Right lung (tissue), 5 donors: ENCODE measurements around the gene NKG7. TPM values are rescaled to one million over a fixed set of nuclear protein-coding genes. Genes with fewer than 3 reads are reported as not detected.
A peak's percentile ranks its signal among the peaks of the same experiment; 100 is the strongest.

Experiments
- DNase-seq, 2 donors: peaks; one replicate each; pipeline ENCODE4 v3.0.0-alpha.2; 2013
- polyA plus RNA-seq, 5 donors: library from polyadenylated mRNA; unstranded; fragments of 120-200 nt; gene quantifications; one replicate each; pipeline versions ENCODE4 v1.2.1 to v1.2.3, GENCODE V29; 2013; ENCODE audit warnings: inconsistent platforms in 1 of 5, low replicate concordance in 1 of 5; ENCODE audit not compliant: insufficient read length in 5 of 5, insufficient read depth in 1 of 5

Gene NKG7
- polyA plus RNA-seq, 5 donors: 3.2 to 8.0 (median 5.7) TPM

DNA sequence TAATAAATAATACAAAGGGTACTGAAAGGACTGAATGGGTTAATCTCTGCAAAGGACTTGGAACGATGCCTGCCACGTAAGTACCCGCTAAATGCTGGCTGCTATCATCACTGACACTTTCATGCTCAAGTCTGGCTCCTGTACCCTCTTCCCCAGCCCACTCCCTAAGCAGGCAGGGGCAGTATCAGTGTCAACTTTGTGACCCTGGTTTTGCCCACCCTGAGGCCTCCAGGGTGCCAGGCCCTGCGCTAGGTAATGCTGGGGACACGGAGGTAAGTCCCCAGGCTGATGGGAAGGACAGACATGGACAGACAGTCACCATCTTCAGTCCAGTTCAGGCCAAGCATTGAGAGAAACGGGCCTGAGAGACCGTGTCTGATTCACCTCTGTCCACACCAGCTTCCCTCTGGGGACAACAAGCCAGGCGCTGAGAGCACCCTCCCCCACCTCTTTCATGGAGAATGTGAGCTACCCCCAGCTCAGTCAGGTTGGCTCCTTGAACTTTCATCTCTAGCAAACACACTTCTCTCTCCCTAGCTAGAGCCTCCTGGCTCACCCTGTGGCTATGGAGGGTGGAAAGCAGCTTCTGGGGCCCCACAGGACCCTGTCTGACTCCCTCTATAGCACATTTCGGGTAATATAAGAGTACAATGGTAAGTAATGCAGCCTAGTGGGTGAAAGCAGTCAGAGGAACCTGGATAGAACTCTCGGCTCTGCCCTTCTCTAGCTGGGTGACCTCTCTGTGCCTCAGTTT, 7.1 kb downstream of the NKG7 start:
- DNase-seq: peak; percentile 19 to 25

DNA sequence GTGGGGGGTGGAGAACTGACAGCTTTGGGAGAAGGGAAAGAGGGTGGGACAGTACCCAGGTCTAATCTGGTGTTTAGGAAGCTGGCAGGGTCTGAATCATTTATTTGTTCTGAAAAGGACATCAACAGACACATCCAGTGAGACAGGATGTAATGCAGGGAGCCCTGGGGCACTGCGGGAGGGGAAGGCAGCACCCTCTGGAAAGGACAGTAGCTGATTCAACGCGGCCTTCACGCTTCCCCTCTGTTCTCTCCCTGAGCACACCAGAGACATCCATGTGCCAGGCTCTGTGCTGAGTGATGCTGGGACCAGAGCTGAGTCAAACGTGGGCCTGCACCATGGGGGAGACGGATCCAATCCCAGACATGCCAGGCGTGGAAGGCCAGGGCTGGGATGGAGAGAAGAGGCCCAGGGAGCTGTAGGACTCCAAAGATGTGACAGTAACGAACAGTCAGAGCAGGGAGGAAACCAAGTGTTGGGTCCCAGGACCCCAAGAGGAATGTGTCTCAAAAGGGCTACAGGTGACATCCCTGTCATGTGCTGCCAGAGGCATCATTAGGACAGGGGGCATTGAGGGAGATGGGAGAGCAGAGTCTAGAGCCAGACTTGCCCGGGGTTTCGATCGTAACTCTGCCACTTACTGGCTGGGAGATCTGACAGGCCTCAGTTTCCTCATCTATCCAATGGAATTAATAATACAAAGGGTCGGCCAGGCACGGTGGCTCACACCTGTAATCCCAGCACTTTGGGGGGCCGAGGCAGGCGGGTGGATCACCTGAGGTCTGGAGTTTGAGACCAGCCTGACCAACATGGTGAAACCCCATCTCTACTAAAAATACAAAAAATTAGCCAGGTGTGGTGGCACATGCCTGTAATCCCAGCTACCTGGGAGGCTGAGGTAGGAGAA, 8.0 kb downstream of the NKG7 start:
- DNase-seq: no peak

GRCh38 chr19:51361239-51361638, 11.2 kb downstream of the NKG7 start:
- DNase-seq: no peak

GRCh38 chr19:51359294-51359693, 13.2 kb downstream of the NKG7 start:
- DNase-seq: no peak

GRCh38 chr19:51357952-51358351, 14.5 kb downstream of the NKG7 start:
- no peak for DNase-seq

GRCh38 chr19:51356159-51356801, 16.2 kb downstream of the NKG7 start:
- no peak for DNase-seq

- DNase-seq: no peak
These were observed 17.7 kb downstream of the NKG7 start for GRCh38 chr19:51354742-51355148.

DNA sequence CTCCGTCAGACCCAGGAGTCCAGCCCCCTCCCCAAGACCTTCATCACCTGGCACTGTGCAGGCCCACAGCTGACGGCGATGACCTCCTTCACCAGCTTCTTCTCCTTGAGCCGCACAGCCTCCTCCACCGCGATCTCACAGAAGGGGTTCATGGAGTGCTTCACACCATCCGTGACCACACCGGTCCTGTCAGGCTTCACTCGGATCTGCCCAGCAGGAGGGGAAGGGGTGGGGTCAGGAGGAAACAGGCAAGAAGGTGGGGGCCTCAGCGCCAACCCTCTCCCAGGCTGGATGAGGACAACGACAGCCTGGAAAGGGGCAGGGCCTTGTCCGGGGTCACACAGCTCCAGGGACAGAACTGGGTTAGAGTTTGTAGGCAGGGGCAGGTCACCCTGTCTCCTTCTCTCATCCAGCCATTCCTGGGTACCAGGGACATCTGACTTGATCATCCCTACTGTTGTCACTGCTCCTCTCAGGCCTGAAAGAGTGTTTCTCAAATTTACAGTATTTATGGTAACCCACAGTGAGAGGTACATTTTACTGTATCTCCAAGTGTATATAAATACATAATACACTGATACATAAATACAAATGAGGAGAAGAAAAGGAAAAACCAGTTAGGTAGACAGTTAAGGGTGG, 18.2 kb downstream of the NKG7 start:
- DNase-seq: no peak

GRCh38 chr19:51352783-51353360, 19.6 kb downstream of the NKG7 start:
- DNase-seq: no peak

DNA sequence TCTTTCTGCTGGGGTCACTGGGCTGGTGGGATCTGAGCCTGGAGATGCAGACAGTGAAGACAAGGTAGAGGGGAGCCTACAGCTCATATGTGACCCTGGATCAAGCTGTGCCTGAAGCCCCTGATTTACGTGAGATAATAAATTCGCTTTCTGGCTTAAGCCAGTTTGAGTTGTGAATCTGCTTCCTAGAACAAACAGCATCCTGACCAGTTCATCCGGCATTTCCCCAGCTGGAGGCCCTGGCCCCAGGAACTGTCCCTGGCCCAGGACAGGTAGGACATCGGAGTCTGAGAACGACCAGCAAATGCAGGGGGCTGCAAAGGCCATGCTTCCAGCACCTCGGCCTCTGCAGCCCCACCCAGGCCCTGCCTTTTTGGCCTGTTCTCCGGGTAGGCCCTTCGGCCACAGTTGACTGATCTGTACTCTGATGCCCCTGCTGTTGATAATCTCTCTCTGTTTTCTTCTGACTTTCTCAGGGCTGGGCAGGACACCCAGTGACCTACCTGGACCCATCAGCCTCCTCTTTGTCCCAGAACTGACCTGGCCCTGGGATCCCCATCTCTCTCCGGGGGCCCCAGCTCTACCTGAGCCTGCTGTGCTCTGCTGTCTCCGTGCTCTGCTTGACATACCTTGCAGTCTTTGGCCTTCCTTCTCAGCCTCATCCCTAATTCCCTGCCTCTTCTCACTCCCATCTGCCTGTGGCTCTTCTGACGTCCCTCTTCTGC, 21.0 kb downstream of the NKG7 start:
- no peak for DNase-seq

- no peak for DNase-seq
These were observed 25.1 kb downstream of the NKG7 start for GRCh38 chr19:51347209-51347928.

DNA sequence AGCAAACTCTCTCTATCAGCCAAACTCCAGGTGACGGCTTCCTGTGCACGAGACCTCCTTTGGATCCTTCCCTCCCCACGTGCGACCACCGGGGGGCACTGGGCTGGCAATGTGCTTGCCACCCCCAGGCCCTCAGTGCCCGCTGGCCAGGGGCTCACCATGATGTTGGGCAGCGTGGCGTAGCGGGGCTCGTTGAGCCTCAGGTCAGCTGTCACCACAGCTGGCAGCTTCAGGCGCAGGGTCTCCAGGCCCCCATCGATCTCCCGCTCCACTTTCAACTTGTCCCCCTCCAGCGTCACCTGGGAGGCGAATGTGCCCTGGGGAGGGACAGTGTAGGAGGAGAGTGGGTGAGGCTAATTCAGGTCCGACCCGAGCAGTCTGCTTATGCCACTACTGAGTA, 25.7 kb downstream of the NKG7 start:
- DNase-seq: no peak

DNA sequence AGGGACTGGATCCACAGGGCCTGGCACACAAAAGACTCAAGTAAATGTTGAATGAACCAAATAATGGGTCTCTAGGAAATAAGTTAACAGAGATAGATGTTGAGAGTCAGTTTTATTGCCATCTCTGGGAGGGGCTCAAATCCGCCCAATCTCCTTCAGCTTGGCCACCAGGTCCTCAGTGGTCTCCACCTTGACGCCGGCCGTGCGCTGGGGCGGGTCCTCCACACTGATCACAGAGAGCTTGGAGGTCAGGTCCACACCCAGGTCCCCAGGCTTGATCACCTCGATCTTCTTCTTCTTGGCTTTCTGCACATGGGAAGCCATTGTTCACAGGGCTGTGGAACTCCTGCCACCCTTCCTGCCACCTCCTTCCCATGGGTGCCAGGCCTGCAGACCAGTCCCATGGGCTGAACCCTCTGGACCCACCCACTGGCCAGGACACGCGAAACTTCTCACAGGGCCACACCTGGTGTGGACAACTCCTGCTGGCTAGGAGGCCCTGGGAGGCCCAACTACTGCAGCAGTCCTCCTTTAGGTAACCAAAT, 27.3 kb downstream of the NKG7 start:
- no peak for DNase-seq

DNA sequence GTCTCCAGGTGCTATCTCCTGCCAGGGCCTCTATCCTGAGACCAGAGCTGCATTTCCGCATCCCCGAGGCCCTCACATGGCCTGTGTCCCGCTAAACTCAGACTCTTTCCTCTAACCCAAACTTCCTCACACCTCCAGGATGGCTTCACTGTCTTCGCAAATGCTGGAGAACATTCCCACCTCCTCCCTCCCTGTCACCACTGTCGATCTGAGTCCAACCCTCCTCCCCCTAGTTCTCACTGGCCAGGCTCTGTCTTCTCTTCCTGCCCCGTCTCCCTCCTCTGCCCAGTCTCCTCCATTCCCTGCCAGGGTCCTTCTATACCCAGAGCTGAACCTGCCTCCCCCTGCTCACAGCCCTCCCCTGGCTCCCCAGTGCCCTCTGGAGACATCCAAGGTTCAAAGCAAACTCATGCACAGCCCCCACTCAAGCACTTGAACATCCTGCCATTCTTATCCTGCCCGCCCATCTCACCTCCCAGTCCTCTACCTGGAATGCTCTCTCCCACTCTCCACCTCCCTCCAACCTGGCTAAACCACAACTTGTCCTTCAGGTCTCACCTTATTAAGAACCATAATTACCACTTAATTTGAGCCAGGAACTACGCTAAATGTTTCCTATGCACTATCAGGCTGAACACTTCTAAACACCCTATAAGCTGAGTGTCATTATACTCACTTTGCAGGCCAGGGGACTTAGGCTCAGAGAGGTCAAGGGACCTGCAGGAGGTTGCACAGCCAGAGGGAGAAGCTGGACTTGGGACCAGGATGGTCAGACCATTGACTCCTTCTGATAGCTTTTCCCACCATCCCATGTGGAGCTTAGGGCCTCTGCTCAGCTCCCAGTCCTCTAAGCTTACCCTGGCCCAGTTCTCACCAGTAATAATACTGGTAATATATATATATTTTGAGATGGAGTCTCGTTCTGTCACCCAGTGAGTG, 29.6 kb downstream of the NKG7 start:
- no peak for DNase-seq

- no peak for DNase-seq
These were observed 30.4 kb downstream of the NKG7 start, which contains the start of gene VSIG10L for GRCh38 chr19:51341976-51342580. Gene VSIG10L (minus strand): TSS chr19:51342139. CDS start chr19:51342124, 15 bp downstream.

GRCh38 chr19:51341066-51341465, 31.4 kb downstream of the NKG7 start:
- DNase-seq: no peak

DNA sequence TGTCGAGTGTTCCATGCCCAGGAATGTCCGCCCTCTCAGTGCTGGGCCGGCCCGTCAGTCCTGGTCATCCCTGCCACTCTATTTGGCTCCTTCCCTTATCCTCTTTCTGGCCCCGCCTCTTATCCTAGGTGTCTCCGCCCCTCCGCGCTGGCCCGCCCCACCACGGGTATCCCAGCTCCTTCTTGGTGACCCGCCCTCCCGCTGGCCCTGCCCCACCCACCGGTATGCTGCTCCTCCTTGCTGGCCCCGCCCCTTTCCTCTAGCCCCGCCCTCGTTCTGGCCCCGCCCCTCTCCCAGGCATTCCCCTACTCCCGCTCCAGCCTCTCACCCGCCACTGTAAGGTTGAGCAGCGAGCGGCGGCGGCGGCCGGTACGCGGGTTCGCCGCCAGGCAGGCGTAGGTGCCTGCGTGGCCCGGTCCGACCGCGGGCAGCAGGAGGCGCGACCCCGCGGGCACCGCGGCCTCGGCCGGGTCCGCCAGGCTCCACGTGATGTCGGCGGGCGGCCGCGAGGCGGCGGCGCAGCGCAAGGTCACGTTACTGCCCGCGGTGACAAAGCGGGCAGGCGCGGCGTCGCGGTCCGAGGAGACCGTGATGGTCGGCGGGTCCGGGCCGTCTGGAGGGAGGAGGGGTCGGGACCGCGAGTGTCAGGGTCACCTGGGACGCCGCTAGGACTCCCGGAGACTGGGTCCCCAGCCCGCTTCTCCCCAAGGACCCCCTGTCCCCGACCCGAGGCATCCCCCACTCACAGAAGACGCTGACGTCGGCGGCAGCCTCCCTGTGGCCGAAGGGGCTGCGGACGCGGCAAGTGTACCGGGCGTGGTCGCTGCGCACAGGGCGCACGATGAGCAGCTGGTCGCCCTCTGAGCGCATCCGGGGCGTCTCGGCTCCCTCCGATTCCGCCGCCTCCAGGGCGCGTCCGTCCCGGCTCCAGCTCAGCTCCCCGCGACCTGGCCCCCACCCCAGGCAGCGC, 32.5 kb downstream of the NKG7 start:
- DNase-seq: peak; percentile 76 to 82
